SJCRH30 (cell line): ENCODE data around the gene DLX2. TPM values are rescaled to one million over a fixed set of nuclear protein-coding genes. Genes with fewer than 3 reads are reported as not detected.
"Not testable (repeated sequence)": the region's sequence is repeated elsewhere in the genome, so short reads cannot be mapped to it uniquely, and the experiment has no call there.

ENCODE experiments used
- DNase-seq, 2 experiments: peaks; one replicate each; pipeline ENCODE4 v3.0.0-alpha.2; 2015 to 2020
- H3K27ac ChIP-seq: fragments of 250-450 bp; sonication (Bioruptor Pico); 2 replicates; pipeline ENCODE4 v1.5.1; 2020; ENCODE audit warnings: mild to moderate bottlenecking, moderate library complexity
- H3K27me3 ChIP-seq: fragments of 250-450 bp; sonication (Bioruptor Pico); 2 replicates; pipeline ENCODE4 v1.5.1; 2020; ENCODE audit warnings: mild to moderate bottlenecking, moderate library complexity
- H3K36me3 ChIP-seq: fragments of 250-450 bp; sonication (Bioruptor Pico); 2 replicates; pipeline ENCODE4 v1.5.1; 2020; ENCODE audit warnings: mild to moderate bottlenecking, moderate library complexity
- H3K4me1 ChIP-seq: fragments of 250-450 bp; sonication (Bioruptor Pico); 2 replicates; pipeline ENCODE4 v1.5.1; 2020; ENCODE audit warnings: mild to moderate bottlenecking, moderate library complexity
- H3K4me3 ChIP-seq: fragments of 250-450 bp; sonication (Bioruptor Pico); 2 replicates; pipeline ENCODE4 v1.5.1; 2020; ENCODE audit warnings: mild to moderate bottlenecking, moderate library complexity
- H3K9me3 ChIP-seq: fragments of 250-450 bp; sonication (Bioruptor Pico); replicated peaks from 2 replicates; pipeline ENCODE4 v1.5.1; 2020; ENCODE audit warnings: mild to moderate bottlenecking, moderate library complexity
- total RNA-seq: library from RNA; depleted of rRNA; stranded (reverse); fragments of >200 nt; shearing (Covaris generic); gene quantifications from 2 replicates; pipeline ENCODE4 v1.2.3, GENCODE V29; 2014

The DLX2 gene
- total RNA-seq, 1 experiment from 2014 or later = 0.89 TPM

DNA sequence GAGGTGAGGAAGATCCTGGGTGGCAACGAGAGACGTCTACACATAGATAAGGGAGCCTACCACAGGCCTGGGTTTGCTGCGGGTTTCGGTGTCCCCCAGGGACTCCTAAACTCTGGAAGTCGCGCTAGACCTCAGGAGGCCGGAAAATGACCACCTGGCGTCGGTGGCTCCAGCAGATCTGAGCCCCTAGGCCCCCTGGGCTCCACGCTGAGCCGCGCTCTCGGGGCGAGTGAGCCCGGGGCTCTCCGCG is 18.4 kb downstream of the DLX2 start:
- peak overlapping the region; percentile 83 for H3K27ac ChIP-seq
- H3K4me1 ChIP-seq = no peaks in the 10 kb centered on the region
- 0 out of 2 replicates have a peak, but pooled peaks cover 4% of the 10 kb centered on the region for H3K36me3 ChIP-seq
- no peaks in the 10 kb centered on the region for H3K27me3 ChIP-seq
- peak overlapping the region; percentile 73 for H3K4me3 ChIP-seq
- DNase-seq = no peak
- no peaks in the 10 kb centered on the region for H3K9me3 ChIP-seq

DNA sequence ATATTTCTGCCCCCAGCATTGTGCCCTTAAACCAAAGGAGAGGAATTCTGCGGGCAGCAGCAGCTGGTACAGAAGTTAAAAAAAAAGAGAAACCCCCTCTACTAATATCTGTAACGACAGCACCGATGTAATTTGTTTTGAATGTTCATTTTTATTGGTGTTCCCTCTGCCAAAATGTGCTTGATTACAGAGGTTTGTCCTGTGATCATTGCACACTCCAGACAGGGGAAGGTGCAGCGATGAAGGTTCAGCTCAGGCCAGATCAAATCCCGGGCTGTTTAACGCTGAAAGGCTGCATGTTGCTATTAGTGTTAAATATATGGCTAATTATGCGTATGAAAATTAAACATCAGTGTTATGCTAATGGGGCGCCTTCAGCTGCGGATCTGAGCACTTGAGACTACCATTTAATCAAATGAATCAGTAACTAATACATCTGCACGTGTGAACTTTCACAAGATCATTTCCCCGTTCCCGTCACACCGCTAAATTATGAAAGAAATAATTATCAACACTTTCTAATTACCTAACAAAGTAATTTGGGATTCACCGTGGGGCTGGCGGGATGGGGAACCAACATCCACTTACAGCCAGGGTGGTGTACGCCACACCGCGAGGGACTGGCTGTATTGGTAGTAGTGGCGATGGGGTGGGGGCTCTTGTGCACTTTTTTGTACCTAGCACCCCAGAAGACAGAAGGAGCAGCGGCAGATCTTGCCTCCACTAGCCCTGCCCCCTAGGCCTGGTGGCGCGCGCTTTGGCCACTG is 18.9 kb downstream of the DLX2 start:
- no peaks in the 10 kb centered on the region for H3K4me1 ChIP-seq
- H3K27ac ChIP-seq = peak overlapping the region; percentile 83
- no peak for DNase-seq
- 0 out of 2 replicates have a peak, but pooled peaks cover 3% of the 10 kb centered on the region for H3K36me3 ChIP-seq
- no peaks in the 10 kb centered on the region for H3K9me3 ChIP-seq
- H3K27me3 ChIP-seq = no peaks in the 10 kb centered on the region
- H3K4me3 ChIP-seq = peak overlapping the region; percentile 73

GRCh38 chr2:172082944-172083627 is 19.6 kb downstream of the DLX2 start:
- Histone ChIP-seq H3K27me3 (no peaks in the 10 kb centered on the region), H3K27ac (no peak overlapping the region), H3K36me3 (no peaks in the 10 kb centered on the region), H3K4me3 (peak overlapping the region; percentile 73), H3K4me1 (no peaks in the 10 kb centered on the region), H3K9me3 (no peaks in the 10 kb centered on the region)
- no peak for DNase-seq

- no peak for DNase-seq
- no peaks in the 10 kb centered on the region for H3K27me3 ChIP-seq
- H3K4me1 ChIP-seq = no peaks in the 10 kb centered on the region
- no peak overlapping the region for H3K4me3 ChIP-seq
- H3K36me3 ChIP-seq = no peaks in the 10 kb centered on the region
- no peaks in the 10 kb centered on the region for H3K9me3 ChIP-seq
- H3K27ac ChIP-seq = no peak overlapping the region
These were observed 20.4 kb downstream of the DLX2 start for GRCh38 chr2:172082105-172082943.

- Histone ChIP-seq H3K4me3 (no peak overlapping the region), H3K27ac (no peak overlapping the region), H3K27me3 (no peaks in the 10 kb centered on the region), H3K36me3 (no peaks in the 10 kb centered on the region), H3K9me3 (no peaks in the 10 kb centered on the region), H3K4me1 (no peaks in the 10 kb centered on the region)
- DNase-seq = no peak
These were observed 21.3 kb downstream of the DLX2 start for GRCh38 chr2:172081221-172082022.

GRCh38 chr2:172080641-172081220 is 22.0 kb downstream of the DLX2 start:
- H3K36me3 ChIP-seq = no peaks in the 10 kb centered on the region
- no peak overlapping the region for H3K4me3 ChIP-seq
- DNase-seq = no peak
- no peaks in the 10 kb centered on the region for H3K9me3 ChIP-seq
- no peaks in the 10 kb centered on the region for H3K4me1 ChIP-seq
- H3K27me3 ChIP-seq = no peaks in the 10 kb centered on the region
- H3K27ac ChIP-seq = no peak overlapping the region

DNA sequence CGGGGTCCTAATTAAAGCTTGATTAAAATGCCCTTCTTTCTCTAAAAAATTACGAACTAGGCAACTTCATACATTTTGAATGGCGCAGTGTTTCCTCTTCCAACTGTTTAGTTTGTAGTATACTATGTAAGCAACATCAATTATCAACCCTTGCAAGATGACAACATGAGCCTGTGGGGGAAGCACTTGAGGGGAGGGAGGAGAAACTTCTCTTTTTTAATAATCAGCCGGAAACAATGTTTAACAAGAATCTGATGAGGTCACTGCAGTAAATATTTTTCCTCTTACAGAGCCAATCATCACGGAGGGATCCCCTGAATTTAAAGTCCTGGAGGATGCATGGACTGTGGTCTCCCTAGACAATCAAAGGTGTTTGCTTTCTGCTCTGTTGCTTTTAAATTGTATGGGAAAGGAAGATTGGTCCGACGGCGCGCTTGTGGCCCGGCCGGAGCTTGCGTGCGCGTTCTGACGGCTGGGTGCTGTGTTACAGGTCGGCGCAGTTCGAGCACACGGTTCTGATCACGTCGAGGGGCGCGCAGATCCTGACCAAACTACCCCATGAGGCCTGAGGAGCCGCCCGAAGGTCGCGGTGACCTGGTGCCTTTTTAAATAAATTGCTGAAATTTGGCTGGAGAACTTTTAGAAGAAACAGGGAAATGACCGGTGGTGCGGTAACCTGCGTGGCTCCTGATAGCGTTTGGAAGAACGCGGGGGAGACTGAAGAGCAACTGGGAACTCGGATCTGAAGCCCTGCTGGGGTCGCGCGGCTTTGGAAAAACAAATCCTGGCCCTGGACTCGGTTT is 22.7 kb downstream of the DLX2 start:
- DNase-seq = no peak
- no peaks in the 10 kb centered on the region for H3K9me3 ChIP-seq
- no peaks in the 10 kb centered on the region for H3K36me3 ChIP-seq
- H3K27ac ChIP-seq = no peak overlapping the region
- H3K4me1 ChIP-seq = no peaks in the 10 kb centered on the region
- no peaks in the 10 kb centered on the region for H3K27me3 ChIP-seq
- H3K4me3 ChIP-seq = no peak overlapping the region

DNA sequence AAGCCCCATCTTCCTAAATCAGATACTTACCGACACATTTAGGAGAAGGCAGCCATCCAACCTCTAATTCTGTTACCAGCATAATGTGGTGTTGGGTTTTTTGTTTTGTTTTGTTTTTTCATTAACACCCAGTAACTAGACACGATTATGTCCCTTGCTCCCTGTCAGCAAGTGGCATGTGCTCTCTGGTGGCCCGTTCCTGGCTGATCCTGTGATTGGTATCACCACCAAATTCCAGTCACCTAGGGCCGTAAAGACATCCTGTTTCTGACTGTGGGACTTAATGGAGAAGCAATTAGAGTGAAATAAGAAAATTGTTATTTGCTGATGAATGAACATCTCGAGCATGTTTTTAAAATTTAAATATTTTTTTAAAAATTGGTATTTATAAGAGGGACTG is 23.3 kb downstream of the DLX2 start:
- Histone ChIP-seq H3K27me3 (no peaks in the 10 kb centered on the region), H3K4me3 (no peak overlapping the region), H3K27ac (no peak overlapping the region), H3K36me3 (no peaks in the 10 kb centered on the region), H3K9me3 (no peaks in the 10 kb centered on the region), H3K4me1 (no peaks in the 10 kb centered on the region)
- no peak for DNase-seq

- Histone ChIP-seq H3K4me1 (no peaks in the 10 kb centered on the region), H3K27ac (no peak overlapping the region), H3K27me3 (no peaks in the 10 kb centered on the region), H3K36me3 (no peaks in the 10 kb centered on the region), H3K9me3 (no peaks in the 10 kb centered on the region), H3K4me3 (no peak overlapping the region)
- no peak for DNase-seq
These were observed 28.4 kb downstream of the DLX2 start for GRCh38 chr2:172074254-172074653.

GRCh38 chr2:172073518-172073917 is 29.2 kb downstream of the DLX2 start:
- no peaks in the 10 kb centered on the region for H3K27me3 ChIP-seq
- DNase-seq = no peak
- H3K27ac ChIP-seq = no peak overlapping the region
- no peaks in the 10 kb centered on the region for H3K36me3 ChIP-seq
- no peaks in the 10 kb centered on the region for H3K9me3 ChIP-seq
- H3K4me1 ChIP-seq = no peaks in the 10 kb centered on the region
- no peak overlapping the region for H3K4me3 ChIP-seq

- Histone ChIP-seq H3K36me3 (no peaks in the 10 kb centered on the region), H3K4me1 (no peaks in the 10 kb centered on the region), H3K27me3 (no peaks in the 10 kb centered on the region), H3K27ac (no peak overlapping the region), H3K9me3 (no peaks in the 10 kb centered on the region), H3K4me3 (no peak overlapping the region)
- no peak for DNase-seq
These were observed 30.0 kb downstream of the DLX2 start for GRCh38 chr2:172072706-172073105.

DNA sequence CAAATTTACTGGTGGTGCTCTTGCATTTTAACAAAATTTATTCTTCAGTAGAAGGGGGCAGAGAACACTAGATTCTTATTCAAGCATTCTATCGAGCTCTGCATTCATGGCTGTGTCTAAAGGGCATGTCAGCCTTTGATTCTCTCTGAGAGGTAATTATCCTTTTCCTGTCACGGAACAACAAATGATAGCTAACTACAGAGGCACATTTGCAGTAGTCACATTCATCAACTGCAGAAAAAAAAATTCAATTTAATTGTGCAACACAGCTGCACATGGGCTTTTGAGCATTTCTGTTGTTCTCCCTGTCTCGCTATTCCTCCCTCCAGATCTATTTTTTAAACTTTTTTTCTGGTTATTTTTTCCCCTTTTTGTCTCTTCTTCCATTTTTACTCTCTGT is 30.4 kb downstream of the DLX2 start:
- Histone ChIP-seq H3K4me3 (no peak overlapping the region), H3K4me1 (no peaks in the 10 kb centered on the region), H3K9me3 (no peaks in the 10 kb centered on the region), H3K27me3 (no peaks in the 10 kb centered on the region), H3K27ac (no peak overlapping the region), H3K36me3 (no peaks in the 10 kb centered on the region)
- DNase-seq = no peak

GRCh38 chr2:172070936-172071335 is 31.8 kb downstream of the DLX2 start:
- H3K4me1 ChIP-seq = no peaks in the 10 kb centered on the region
- no peak overlapping the region for H3K27ac ChIP-seq
- H3K9me3 ChIP-seq = no peaks in the 10 kb centered on the region

GRCh38 chr2:172067905-172068304 is 34.8 kb downstream of the DLX2 start:
- not testable (repeated sequence) for H3K36me3 ChIP-seq, H3K27me3 ChIP-seq, H3K4me1 ChIP-seq, H3K4me3 ChIP-seq, H3K9me3 ChIP-seq, DNase-seq, H3K27ac ChIP-seq

More at GRCh38 chr2:172070936-172071335, 31.8 kb downstream of the DLX2 start:
- DNase-seq = no peak
- H3K27me3 ChIP-seq = no peaks in the 10 kb centered on the region
- H3K4me3 ChIP-seq = no peak overlapping the region
- H3K36me3 ChIP-seq = no peaks in the 10 kb centered on the region
